Heart left ventricle (tissue), 13 donors: ENCODE data around the gene TRAF3.

ENCODE experiments used
- CTCF ChIP-seq, 12 donors: fragments of 200-600 bp; sonication (generic) in 4 of 12; IDR thresholded peaks; one replicate each; pipeline versions ENCODE4 v1.5.0 to v1.8.0; 2018 to 2022; ENCODE audit warnings: antibody characterized with exemption in 12 of 12, mild to moderate bottlenecking in 5 of 12
- POLR2A ChIP-seq, 2 donors: fragments of 450-650 bp; IDR thresholded peaks; one replicate each; pipeline ENCODE4 v1.6.1; 2017; ENCODE audit warnings: antibody characterized with exemption in 2 of 2, mild to moderate bottlenecking in 2 of 2, moderate library complexity in 2 of 2
- donor health status: ischemic (EF 13 %, LVEDD 7.1; RV severe dilation, severe dysfunction).
- donor health status: DM: no; HTN: yes; CAD: no.
- donor health status: DM: no; HTN: no; CAD: no.
- donor health status: ischemic (EF 25% LVEDD 6.9; RV normal size, moderate dysfunction).
- donor health status: ischemic (EF 25% LVEDD 5.7; RV mildly dilated, moderate dysfunction).
- donor health status: ischemic (EF 35%, LVEDD 5.7; RV mildly dilated, moderate dysfunction).
- donor health status: nonischemic (EF 11% LVEDD 7.7; RV severe dilation, severe dysfunction).
- donor health status: DM: yes; HTN: yes; CAD: no.
- donor health status: PGD.
- donor health status: ischemic (EF 29% LVEDD 5.4; RV normal size, mild dysfunction).
- donor health status: nonischemic (EF 23%, LVEDD 6.1; RV moderate dilation, normal function).

- no peak for TF ChIP-seq CTCF (IDR thresholded peaks at IDR 0.05)
- TF ChIP-seq POLR2A (IDR thresholded peaks at IDR 0.05) = no peak
These were observed 173.8 kb downstream of the TRAF3 start for GRCh38 chr14:102951034-102951433.
